Fibroblast of lung (primary cell): Measurements from ENCODE around the gene ACTL10.

Experiments
- EZH2 ChIP-seq: IDR thresholded peaks from 2 replicates; pipeline ENCODE4 v1.5.1; 2012; ENCODE audit warnings: low read length, control low read depth, mild to moderate bottlenecking; ENCODE audit errors: missing control alignments
- TF ChIP-seq, protein P1 (sequence below), 2 donors: IDR thresholded peaks in 1 of 2; conservative IDR thresholded peaks in 1 of 2; 1 replicate in 1 of 2; 2 replicates in 1 of 2; pipeline ENCODE4 v1.5.1; 2011 to 2012; ENCODE audit warnings: low read length in 2 of 2, control low read depth in 1 of 2, inconsistent platforms in 1 of 2, low read depth in 1 of 2, mild to moderate bottlenecking in 1 of 2

DNA sequence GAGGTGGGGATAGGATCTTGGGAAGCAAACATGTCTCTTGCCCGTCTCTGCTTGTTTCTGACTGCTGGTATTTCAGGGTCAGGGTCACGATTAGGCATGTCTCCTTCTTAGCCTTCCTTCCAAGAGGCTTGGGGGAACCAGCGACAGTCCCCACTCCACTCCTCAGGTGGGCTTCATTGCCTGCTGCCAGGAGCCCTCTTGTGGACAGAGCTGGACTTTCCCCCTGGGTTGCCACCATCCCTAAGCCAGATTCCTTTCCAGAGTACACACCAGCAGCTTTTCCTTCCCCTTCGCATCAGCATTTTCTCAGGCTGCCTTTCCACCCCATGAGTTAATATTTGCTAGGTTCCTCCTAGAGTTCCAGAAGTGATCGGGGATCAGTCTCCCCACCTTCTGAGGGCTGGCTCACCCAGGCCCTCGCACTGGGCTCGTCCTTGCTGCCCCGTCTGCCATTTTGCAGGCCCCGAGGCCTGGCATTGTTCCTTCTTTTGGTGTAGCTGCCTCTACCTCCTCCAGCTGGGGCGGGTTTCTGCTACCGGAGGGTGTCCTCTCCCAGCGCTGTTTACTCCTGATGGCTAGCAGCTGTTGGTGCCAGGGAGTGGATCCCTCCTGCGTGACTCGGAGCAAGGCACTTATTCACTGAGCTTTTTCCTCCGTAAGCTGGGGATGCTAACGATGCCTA lies 13.4 kb upstream of the ACTL10 start:
- TF ChIP-seq, protein P1, sequence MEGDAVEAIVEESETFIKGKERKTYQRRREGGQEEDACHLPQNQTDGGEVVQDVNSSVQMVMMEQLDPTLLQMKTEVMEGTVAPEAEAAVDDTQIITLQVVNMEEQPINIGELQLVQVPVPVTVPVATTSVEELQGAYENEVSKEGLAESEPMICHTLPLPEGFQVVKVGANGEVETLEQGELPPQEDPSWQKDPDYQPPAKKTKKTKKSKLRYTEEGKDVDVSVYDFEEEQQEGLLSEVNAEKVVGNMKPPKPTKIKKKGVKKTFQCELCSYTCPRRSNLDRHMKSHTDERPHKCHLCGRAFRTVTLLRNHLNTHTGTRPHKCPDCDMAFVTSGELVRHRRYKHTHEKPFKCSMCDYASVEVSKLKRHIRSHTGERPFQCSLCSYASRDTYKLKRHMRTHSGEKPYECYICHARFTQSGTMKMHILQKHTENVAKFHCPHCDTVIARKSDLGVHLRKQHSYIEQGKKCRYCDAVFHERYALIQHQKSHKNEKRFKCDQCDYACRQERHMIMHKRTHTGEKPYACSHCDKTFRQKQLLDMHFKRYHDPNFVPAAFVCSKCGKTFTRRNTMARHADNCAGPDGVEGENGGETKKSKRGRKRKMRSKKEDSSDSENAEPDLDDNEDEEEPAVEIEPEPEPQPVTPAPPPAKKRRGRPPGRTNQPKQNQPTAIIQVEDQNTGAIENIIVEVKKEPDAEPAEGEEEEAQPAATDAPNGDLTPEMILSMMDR (conservative IDR thresholded peaks at IDR 0.05 in 1 of 2, IDR thresholded peaks at IDR 0.05 in 1 of 2; ENCODE audit: low read depth in 1 of 2, low read length in 2 of 2): peak; percentile 92 to 94
- TF ChIP-seq EZH2: no peak
